Cerebellar nuclear complex (tissue), 1 donor: ENCODE results near the gene CRTC2.
A peak's percentile ranks its signal among the peaks of the same experiment; 100 is the strongest.
"Not testable (repeated sequence)": the region's sequence is repeated elsewhere in the genome, so short reads cannot be mapped to it uniquely, and the experiment has no call there.

ENCODE experiments used
- DNase-seq, 2 experiments: peaks; one replicate each; lab custom pipeline; 2025; lab: John Stamatoyannopoulos, UW

The CRTC2 gene

GRCh38 chr1:153929426-153929825, 29.0 kb downstream of the CRTC2 start:
- no peak for DNase-seq

DNA sequence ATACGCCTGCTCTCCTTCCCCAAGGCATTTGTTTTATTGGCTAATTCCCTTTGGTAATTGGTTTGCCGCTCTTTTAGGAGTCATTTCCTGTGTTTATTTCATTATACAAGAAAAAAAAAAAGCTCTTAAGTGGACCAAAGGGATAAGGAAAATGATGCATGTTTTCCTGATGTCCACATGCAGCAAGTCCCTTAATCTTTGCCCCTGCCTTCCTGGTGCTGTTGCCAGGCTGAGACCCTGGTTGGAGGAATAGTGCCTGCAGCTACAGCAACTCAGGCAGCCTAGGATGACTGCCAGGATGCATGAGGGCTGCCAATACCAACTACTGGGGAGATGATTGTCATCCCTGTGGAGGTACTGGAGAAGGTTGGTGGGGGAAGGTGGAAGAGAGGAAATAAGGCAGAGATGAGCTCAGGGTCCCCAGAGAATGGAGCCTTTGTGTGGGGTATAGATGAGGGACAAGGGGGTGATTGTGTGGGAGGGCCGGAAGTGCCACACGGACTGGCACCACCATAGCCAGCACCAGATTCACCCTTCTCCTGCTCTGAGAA, 29.5 kb downstream of the CRTC2 start:
- no peak for DNase-seq

- DNase-seq: no peak
These were observed 30.2 kb downstream of the CRTC2 start for GRCh38 chr1:153928245-153928644.

DNA sequence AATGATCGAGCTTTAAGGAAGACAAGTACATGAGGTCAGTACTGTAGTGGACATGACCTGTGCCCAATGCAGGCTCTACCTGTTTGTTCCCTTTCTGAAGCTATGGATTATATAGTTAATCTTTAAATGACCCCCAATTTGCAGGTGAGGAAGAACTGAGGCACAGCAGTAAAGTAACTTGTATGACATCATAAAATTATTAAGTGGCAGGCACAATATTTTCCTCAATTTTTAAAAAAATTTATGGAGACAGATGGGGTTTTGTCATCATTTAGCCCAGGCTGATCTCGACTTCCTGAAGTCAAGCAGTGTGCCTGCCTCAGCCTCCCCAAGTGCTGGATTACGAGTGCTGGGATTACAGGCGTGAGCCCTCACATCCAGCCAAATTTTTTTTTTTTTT, 32.0 kb downstream of the CRTC2 start:
- DNase-seq: no peak

- DNase-seq: peak; percentile 92 to 98
These were observed 35.2 kb downstream of the CRTC2 start, which contains the start of gene GATAD2B for GRCh38 chr1:153922972-153923925. Gene GATAD2B, minus strand, starts transcription at chr1:153922972. Its CDS starts 94,625 bp downstream, at chr1:153828347.

DNA sequence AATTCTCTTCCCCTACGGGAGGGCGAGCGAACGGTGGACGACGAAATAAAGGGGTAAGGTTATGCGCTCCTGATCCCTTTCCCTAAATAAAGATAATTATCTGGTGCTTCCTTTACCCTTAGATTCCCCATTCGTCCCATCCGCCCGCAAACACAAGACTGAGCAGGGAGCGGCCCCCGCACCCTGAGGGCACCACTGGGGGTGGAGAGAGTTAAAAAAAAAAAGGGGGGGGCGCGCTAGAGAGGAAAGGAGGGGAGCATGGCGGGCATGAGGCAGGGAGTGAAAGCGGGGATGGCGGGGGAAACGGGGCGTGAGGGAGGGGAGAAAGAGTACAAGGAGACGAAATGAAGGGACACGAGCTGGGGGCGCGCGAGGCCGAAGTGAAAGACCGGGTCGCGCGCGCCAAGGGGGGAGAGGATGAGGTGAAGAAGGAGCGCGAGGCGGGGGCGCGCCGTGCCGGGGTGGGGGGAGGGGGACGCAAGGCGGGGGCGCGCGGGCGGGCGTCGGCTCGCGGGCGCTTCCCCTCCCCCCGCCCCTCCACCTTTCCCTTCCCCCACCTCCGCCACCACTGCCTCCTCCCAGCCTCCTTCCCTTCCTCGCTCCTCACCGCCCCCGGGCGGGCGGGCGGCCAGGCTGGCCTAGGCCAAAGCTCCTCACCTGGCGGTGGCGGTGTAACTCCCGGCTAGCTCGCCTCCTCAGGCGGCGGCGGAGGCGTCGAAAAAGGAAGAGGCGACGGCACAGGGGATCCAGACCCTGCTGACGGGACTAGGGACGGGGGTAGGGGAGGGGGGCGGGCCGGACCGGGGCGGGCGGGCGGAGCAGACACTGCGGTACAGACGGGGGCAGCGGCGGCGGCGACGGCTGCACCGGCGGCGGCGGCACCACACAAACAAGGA, 36.1 kb downstream of the CRTC2 start:
- no peak for DNase-seq

GRCh38 chr1:153921803-153922075, 36.7 kb downstream of the CRTC2 start:
- no peak for DNase-seq

DNA sequence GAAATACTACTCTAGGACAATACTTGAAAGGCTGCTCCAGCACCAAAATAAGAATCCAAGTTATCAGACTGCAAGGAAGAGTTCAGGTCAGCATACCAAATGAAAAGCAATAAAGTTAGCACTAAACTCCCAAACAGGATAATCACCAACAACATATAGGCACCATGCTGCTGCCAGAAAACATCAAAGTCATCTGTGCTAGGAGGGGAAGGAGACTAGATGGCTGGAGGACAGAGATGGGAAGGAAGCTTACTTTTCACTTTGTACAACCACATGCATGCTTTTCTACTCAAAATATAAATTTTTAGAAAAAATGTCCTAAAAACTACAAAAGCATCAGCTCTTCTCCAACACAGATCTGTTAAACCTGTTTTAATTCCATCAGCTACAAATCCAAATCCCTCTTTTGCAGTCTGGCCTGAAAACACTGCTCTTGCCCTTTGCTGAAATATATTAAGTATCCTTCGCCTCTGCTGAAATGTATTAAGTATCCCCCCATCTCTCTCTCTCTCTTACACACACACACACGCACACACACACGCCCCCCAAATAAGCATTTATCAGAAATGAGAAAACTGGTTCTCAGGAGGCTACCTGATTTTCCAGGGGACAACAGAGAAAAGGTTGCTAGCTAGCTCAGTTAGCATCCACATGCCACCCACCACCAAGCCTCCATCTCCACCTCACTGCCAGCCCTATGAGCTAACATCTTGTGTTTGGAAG, 37.2 kb downstream of the CRTC2 start:
- no peak for DNase-seq

DNA sequence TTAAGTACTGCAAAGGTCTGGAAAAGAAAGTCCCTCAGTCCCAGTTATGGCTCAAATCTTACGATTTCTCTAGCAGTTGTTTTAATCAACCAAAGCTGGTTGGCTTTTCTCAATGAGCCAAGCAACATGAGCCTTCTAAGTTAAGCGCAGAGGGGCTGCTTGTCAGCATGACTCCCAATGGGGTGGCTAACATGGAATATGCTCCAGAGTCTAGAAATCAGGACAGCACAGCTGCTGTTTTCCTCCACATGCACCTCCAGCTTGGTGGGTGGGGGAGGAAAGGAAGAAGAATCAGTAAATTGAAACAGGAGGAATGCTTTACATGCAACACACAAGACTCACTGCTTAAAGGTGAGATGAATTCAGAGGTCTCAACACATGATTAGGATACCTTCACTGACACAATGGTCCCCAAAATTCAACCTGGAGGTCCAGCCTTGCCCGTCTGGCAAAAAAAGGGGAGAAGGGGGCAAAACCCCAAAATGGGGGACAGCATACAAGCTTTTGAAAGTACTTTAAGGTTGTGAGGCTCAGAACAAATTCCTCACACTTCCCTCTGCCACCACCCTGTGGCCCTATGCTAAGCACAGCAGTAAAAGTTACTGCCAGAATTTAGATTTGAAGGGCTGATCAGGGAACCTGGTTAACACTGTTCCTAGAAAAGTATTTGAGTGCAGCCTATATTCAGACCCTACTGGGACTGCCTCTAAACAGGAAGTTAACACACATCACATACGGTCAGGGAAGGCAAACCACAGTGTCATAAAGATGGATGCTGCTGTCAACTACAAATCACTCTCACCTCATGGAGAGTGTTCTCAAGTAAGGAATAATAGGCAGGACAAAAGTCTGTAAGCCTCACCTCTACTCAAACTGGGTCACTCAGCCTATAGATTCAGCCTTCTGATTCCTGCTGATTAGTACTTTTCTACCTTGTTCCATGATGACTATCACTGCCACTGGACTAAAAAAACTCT, 38.2 kb downstream of the CRTC2 start:
- DNase-seq: no peak

GRCh38 chr1:153916297-153916696, 42.1 kb downstream of the CRTC2 start:
- DNase-seq: no peak

GRCh38 chr1:153912349-153912748, 46.1 kb downstream of the CRTC2 start:
- no peak for DNase-seq

DNA sequence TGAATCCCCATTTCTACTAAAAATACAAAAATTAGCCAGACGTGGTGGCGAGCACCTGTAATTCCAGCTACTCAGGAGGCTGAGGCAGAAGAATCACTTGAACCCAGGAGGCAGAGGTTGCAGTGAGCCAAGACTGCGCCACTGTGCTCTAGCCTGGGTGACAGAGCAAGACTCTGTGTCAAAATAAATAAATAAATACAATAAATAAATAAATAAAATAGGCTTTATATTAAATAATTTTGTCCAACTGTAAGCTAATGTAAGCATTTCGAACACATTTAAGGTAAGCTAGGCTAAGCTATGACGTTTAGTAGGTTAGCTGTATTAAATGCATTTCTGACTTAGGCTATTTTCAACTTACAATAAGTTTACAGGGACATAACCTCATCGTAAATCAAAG, 47.9 kb downstream of the CRTC2 start:
- not testable (repeated sequence) for DNase-seq

GRCh38 chr1:153908071-153908470, 50.3 kb downstream of the CRTC2 start:
- no peak for DNase-seq

DNA sequence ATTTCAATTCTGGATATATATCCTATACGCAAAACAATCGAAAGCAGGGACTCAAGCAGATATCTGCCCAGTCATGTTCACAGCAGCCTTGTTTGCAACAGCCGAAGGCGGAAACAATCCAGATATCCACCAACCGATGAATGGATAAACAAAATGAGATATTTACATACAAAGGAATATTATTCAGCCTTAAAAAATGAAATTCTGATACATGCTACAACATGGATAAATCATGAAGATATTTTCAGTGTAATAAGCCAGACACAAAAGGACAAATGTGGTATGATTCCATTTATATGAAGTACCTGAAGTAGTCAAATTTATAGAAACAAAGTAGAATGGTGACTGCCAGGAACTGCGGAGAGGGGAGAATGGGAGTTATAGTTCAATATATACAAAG, 51.3 kb downstream of the CRTC2 start:
- no peak for DNase-seq

- no peak for DNase-seq
These were observed 52.0 kb downstream of the CRTC2 start for GRCh38 chr1:153906396-153906795.

DNA sequence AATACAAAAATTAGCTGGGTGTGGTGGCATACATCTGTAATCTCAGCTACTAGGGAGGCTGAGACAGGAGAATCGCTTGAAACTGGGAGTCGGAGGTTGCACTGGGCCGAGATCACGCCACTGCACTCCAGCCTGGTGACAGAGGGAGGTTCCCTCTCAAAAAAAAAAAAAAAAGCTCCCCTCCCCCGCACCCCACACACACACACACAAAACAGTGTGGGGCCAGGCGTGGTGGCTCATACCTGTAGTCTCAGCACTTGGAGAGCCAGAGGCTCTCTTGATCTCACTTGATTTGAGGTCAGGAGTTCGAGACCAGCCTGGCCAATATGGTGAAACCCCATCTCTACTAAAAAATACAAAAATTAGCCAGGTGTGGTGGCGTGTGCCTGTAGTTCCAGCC, 52.5 kb downstream of the CRTC2 start:
- not testable (repeated sequence) for DNase-seq

- DNase-seq: no peak
These were observed 54.5 kb downstream of the CRTC2 start for GRCh38 chr1:153903841-153904455.

DNA sequence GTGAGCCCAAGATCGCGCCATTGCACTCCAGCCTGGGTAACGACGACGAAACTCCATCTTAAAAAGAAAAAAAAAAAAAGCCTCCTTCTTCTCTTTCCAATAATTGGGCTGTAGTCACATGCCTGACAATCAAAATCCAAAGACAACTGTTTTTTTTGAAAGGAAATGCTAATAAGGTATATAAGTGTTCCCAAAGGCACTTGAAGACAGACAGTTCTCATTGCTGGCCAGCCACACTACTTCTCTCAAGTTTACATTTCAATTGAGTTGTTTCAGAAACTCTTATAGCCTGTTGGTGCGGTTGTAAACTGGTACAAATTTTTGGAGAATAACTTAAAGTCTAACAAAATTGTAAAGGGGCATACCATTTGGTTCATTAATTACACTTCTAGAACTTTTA, 58.9 kb downstream of the CRTC2 start:
- DNase-seq: no peak
